Measurements from ENCODE around the gene TFE3. TPM values are rescaled to one million over a fixed set of nuclear protein-coding genes. Genes with fewer than 3 reads are reported as not detected.

The TFE3 gene
- total RNA-seq, 2 donors from 2014 or later: 23.2 to 26.6 TPM

DNA sequence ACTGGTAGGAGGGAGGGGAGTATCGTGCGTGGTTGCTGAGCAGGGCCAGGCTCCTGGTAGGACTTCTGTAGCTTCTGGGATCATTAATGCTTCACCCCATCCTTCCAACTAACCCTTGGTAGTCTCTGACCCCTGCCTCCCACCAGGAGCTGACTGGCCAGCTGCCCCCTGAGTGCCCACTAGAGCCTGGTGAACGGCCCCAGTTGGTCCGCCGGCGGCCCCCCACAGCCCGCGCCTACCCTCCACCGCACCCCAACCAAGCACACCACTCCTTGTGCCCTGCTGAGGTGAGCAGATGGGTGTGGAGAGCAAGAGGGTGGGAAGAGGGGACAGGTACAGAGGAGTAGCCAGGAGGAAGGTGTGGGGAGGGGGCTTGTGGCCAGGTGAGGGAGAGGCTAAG, 20.6 kb upstream of the TFE3 start:
- intact Hi-C loops (cut with DNase I, micrococcal nuclease): no loop called here
- no peak for DNase-seq
- no peak for ATAC-seq

DNA sequence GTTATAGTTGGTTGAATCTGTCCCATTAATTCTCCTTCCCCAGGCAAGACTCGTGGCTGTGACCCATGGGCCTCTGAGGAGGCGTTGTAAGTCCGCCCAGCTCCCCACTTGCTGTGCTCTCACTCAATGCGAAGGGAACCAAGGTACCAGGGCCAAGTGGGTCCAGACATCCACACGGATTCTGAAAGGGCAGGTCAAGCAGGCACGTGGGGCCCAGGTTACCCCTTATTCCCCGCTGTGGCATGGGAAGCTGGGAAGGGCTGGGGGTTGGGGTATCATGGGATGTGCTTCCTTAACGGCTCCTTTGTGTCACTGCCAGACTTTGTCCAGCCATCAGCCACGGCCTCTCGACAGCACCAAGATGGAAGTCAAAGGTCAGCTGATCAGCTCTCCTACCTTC, 18.8 kb upstream of the TFE3 start:
- no peak for ATAC-seq
- intact Hi-C loops (cut with DNase I, micrococcal nuclease): no loop called here
- DNase-seq: no peak

DNA sequence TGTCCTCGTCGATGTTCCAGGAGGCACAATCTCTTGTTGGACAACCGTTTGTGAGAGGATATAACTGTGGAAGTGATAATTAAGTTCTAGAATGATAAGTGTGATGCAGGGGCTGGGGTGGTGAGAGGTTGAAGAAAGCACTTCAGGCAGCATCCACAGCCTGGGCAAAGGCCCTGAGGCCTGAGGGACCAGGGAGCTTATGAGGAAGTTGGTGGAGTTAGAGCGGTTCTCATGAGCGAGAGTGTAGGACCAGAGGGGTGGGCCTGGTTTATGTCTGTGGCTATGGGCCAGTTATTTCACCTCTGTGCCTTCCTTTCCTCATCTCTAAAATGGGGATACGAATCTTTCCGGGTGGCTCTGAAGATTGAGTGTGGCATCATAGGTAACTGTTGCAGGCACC, 18.3 kb upstream of the TFE3 start:
- intact Hi-C loops (cut with DNase I, micrococcal nuclease): no loop called here
- no peak for DNase-seq
- no peak for ATAC-seq

DNA sequence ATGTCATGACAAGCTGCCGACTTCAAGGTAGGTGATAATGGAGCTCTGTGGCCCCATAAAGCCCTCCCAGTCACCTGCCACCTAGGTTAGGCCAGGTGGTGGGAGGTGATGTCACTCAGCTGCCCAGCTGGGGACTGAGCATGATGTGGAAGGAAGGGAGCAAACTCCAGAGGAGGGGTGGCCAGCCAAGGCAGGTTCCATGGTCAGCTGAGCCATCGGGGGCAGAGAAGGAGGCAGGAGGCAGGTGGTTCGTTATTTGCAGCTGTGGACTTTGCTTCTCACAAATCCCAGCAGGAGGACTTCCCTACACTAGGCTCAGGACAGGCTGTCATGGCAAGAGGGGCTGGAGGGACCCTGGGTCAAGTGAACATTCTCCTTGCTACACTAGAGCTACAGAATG, 17.8 kb upstream of the TFE3 start:
- ATAC-seq: no peak
- no peak for DNase-seq
- intact Hi-C loops (cut with DNase I, micrococcal nuclease): no loop called here

DNA sequence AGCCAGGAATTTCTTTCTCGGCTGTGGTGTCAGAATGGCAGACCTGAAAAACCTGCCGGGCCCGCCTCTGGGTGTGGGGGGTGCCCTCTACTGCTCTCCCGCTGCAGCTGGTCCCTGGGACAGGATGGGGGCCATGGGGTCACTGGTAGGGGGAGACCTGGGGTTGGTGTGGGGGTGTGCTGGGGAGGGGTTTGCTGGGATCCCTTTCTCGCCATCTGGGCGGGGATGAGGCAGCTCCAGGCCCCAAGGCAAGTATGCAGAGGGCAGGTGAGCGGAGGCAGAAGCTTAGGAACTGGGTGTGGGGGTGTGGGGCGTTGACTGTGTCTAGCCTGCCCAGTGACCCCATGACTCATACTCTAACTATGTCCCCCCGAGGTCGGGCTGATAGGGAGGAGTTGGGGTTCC, 16.5 kb upstream of the TFE3 start:
- peak; percentile 67 for ATAC-seq
- intact Hi-C loops (cut with DNase I, micrococcal nuclease): no loop called here
- no peak for DNase-seq

DNA sequence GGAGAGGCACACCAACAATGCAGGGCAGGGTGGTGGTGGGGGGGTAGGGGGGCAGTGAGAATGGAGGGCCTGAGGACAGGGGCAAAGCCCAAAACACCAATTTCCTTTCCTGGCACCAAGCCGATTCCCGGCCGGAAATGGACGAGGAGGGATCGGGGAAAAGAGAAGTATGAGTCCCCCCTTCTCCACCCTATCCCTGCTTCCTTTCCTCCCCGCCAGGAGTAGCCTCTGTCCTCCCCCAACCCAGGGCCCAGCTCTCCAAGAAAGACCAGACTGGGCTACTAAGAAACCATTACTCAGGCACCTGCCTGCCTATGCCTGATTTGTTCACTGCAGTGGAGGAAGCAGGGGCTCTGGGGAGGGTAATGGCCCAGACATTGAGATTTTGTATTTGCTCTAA, 16.0 kb upstream of the TFE3 start:
- no peak for DNase-seq
- peak; percentile 50 for ATAC-seq
- intact Hi-C loops (cut with DNase I, micrococcal nuclease): no loop called here

DNA sequence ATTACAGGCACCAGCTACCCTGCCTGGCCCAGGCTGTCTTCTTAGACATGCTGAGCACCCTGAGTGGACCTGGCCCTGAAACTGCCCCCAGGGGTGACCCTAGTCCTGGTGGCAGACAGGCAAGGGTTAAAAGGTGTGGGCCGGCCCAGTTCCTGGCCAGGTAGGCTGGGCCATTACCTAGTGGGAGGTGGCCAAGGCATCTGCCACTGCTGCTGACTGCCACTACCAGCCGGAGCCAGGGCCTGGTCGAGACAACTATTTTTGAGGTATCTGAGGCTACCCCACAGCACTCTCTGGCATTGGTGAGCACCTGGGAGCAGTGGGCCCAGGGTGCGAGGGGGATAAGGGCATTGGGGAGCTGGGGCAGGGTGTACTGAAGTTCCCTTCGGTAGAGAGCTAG, 15.6 kb upstream of the TFE3 start, which contains the start of gene CCDC120:
CCDC120 (plus strand) TSS at position 206 of the 400 bp plus-strand sequence. CDS start 3,043 bp downstream, outside the sequence.
- DNase-seq (peak; percentile 51 to 60), ATAC-seq (peak; percentile 93)
- intact Hi-C loops (cut with DNase I, micrococcal nuclease): no loop called here

DNA sequence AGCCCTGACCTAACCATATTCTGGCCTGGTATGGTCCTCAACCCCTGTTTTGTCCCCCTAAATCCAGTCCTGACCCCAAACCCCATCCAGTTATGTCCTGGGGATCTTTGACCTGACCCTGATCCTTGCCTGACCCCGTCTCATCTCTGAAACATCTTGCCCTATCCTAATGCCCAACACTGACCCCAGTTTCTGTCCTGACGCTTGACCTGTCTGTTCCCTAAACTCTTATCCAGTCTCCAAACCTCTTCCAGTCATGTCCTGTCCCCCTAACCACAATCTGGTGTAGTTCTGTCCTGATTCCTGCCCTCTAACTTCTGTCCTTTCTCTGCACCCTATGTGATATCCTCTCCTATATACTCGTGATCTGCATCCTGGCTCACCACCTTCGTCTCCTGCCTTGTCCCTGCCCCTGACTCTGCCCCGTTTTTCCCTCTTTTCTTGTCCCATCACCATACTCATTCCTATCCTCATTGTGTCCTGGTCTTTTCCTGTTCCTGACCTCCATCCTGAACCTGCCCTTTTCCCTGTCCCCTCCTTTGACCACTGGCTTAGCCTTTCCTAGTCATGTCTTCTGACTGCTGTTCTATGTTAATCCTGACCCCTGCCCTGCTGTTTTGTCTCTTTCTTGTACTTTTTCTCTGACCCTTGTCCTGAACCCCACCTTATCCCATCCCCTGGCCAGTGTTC, 11.1 kb upstream of the TFE3 start:
- DNase-seq: no peak
- ATAC-seq: no peak
- intact Hi-C loops (cut with DNase I, micrococcal nuclease): no loop called here

DNA sequence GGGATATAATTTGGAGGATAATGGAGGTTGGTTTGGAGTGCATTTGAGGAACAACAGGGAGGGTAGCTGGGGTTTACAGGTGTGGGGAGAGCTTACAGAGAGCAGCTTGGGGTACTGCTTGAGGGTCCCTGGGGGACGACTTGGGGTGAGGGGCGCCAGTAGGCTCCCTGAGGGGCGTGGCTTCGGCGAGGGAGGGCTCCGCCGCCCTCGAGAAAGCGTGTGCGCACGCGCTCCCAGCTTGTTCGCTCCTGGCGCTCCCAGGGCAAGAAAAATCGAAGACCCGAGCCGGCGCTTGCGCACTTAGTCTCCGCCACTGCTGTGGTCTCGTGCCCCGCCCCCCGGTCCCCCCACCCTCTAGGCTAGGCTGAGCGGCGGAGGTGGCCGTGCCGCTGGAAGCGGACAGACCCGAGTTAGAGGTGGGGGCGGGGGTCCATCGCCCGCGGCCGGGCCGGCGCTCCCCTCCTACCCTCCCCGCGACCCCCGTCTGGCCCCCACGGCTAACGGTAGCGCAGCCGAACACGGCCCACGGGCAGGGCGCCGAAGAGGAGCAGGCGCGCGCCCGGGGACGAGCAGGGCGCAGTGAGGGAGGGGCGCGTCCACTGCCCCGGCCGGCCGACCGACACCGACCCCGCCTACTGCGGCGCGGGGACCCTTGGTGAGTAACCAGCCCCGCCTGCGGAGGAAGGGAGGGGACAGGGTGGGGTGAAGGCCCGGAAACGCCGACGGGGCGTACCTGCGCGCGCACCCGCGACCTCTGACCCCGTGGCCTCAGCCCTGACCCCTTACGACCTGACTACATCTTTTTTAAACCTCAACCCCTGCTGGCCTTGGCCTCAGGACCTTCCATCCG, 10.3 kb upstream of the TFE3 start:
- ATAC-seq: peak; percentile 86
- peak in 1 of 2 donors; percentile 67 for DNase-seq
- intact Hi-C loops (cut with DNase I, micrococcal nuclease): no loop called here

DNA sequence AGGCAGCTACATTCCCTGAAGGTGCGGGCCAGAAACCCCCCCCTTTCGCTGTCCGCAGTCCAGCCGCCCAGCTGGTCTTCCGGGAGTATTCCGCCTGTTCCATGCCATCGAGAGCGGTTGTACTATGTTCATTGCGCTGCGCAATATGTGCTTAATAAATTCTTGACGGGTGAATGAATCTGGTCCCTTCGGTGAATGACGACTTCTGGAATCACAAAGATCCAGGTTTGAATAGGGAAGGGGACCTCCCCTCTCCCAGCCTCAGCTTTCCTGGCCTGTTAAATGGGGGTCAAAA, 777 bp upstream of the TFE3 start:
- ATAC-seq (no peak), DNase-seq (no peak)
- intact Hi-C loops (cut with DNase I, micrococcal nuclease): no loop called here

DNA sequence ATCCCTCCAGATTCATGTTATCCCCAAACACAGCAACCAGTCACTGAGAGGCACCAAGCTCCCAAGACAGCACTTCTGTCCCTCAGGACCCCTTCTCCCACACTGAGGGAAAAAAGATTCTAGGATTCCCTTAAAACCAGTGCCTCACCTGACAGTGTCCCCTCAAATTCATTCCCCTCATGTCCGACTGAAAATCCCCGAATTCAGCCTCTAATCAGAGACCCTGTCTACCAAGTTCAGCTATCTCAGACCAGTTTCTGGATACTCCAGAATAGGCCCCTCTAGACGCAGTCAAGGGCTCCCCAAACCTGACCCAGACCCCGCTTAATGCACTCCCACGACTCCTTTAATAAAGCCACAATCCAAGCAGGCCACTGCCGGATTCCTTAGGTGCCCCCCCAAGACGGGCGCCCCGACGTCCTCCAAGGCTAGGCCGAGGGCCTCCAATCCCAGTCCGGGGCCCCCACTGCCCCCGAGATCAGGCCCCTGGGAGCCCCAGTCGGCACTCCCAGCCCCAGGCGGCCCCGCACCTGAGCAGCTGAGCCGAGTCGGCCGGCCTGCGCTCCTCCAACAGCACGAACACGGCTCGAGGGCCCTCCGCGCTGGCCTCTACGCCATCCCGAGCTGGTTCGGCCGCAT, 457 bp downstream of the TFE3 start:
- intact Hi-C loops (cut with DNase I, micrococcal nuclease): no loop called here
- ATAC-seq: no peak
- no peak for DNase-seq

DNA sequence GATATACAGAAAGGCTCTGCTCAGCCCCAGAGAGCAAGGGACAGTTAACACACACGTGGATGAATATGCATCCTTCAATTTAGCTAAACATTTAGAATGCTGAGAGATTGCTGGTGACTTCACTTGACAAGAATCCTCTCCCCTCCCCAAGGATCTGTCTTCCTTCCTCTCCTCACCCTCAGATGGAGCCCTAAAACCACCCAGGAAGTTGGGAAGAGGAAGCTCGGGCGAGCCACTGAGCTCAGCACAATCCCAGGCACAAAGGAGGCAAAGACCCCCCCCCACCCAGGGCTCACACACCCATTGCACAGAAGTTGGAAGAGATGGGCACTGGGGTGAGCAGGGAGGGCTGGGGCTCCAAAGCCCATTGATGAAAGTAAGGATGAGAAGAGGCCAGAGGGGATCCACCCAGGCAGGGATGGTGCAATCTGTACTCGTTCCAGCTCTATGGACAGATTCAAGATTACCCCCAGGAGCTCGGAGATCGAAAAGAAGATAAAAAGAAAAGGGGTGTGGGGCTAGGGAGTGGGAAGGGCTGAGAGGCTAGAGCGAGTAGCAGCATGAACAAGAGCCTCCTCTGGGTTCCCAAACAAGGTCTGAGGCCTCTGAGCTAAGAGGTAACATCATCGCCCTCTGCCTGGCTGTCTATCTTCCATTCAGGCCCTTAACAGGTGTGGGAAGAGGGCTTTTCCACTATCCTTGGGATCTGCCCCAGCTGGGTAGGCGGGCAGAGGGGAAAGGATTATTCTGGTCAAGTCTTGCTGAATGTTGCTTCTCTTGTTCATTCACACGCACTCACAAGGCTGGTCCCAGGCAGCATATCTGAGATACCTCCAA, 1.2 kb downstream of the TFE3 start:
- intact Hi-C loops (cut with DNase I, micrococcal nuclease): no loop called here
- DNase-seq (no peak), ATAC-seq (no peak)

DNA sequence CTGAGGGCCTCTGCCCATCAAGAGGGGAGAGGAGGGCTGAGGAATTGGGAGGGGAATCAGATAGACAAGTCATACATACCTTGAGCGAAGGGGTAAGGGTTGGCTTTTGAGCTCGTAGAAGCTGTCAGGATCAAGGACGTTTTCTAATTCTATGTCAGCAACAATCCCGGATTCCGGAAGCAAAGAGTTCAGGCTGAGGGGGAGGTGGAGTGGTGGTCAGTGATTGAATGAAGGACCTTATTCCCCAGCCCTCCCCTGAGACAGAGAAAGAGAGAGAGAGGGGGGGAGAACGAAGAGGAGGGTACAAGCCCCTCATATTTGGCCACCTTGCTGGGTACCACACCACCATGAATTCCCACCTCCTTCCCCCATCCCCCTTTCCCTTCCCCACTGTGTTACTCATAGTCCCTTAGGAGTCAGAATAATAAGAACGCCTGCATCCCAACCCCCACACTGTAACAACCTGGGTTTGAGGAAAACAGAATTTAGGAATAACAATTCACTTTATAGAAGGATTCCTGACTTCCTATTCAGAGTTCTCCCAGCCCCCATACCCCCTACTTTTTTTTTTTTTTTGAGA, 2.7 kb downstream of the TFE3 start:
- no peak for DNase-seq
- intact Hi-C loops (cut with DNase I, micrococcal nuclease): no loop called here
- no peak for ATAC-seq

DNA sequence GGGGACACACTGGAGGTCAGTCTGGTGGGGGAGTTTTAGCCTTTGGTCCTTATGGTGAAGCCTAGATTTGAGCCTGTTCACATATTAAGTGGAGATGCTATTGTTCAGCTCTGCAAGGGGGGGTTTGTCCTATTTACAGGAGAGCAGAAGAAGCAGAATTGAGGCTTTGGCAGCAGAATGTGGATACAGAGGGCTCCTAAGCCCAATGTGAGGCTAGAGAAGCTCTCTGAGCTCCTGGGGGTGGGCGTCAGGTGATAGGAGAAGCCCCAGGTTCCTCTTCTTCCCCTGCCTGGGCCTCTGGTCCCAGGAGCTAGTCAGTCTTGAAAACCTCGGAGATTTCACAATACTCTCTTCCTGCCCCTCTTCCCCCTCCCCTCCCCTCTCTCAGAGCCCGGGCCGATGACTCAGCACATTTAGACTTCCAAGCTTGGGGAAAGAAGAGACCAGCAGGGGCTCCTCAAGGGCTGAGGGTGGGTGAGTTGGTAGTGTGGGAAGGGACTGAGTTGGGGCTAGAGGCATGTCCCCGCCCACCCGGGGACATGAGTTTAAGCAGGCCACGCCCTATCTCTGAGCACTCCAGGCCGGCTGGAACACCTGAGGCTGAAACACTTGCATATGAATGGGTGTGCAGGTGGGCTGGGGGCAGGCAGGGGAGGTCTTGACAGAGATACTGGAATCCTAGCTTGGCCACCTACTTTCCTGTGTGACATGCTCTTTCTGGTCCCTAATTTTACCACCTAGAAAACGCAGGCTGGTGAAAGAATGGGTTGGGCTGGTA, 3.4 kb downstream of the TFE3 start:
- intact Hi-C loops (cut with DNase I, micrococcal nuclease): no loop called here
- ATAC-seq (no peak), DNase-seq (peak; percentile 44 to 76)

DNA sequence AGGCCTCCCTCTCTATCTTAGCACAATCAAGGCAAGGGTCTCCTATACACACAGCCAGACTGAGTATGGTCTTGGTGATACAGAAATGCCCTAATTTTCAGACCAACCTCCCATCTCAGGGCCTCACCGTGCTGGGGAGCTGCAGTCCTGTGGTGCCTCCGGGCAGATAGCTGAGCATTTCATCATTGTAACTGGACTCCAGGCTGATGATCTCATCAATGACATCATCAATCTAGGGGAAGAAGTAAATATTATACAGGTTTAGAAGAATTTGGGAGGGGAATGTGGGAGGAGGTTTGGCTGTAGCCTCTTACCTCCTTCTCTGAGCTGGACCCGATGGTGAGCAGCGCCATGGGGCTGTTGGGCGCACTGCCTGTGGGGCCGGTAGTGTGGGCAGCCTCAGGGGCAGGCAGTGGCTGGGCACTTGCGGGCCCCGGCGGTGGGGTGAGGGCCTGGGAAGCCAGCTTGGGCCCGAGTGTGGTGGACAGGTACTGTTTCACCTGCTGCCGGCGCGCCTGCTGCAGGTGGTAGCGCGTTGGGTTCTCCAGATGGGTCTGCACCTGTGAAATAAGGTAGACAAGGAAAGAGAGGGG, 5.2 kb downstream of the TFE3 start:
- DNase-seq (no peak), ATAC-seq (no peak)
- intact Hi-C loops (cut with DNase I, micrococcal nuclease): no loop called here

DNA sequence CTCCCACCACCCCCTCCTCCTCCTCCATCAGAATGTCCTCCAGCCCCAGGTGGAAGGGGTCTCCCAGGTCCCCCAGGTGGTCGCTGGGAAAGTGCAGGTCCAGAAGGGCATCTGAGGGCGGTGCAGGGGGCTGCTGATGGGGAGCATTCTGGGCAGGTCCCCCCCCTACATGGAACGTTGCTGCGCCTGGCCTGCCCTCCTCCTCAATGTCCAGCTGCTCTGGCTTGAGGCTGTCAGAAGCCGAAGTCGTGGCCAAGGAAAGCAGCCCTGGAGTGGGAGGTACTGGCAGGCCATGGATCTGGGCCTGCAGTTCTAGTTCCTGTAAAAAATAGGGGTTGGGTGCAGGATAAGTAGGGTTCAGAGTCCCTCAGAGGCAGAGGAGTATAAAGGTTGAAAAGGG, 12.9 kb downstream of the TFE3 start:
- no peak for DNase-seq
- peak; percentile 26 for ATAC-seq
- intact Hi-C loops (cut with DNase I, micrococcal nuclease): no loop called here

DNA sequence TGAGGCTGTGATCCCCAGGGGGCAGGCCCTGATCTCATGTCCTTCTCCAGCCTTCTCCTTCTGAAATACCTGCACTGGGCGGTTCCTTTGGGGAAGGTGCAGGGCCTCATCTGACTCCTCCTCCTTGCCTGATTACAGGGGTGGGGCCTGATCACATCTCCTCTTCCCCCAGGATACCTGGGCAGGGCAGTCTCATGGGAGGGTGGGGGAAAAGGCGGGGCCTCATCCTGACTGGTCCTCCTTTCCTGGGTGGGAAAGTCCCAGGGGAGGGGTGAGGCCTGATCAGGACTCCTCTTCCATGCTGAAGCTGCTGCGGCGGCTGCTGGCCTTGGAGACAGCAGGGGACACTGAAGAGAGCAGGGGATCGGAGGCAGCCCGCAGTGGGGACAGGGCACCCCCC, 13.3 kb downstream of the TFE3 start:
- DNase-seq (peak; percentile 72 to 86), ATAC-seq (peak; percentile 97)
- intact Hi-C loops (cut with DNase I, micrococcal nuclease): no loop called here
